DND-41 (cell line): Measurements from ENCODE around the gene OTUD7B.

Source experiments
- ATAC-seq: fragments of 200-7000 bp; cut with Tn5 transposase; 3 replicates; pipeline ENCODE4 v1.9.1; 2021; ENCODE audit warnings: low read depth; ENCODE audit not compliant: insufficient read depth
- DNase-seq: peaks from one replicate; pipeline ENCODE4 v3.0.0-alpha.2; 2020
- H2AFZ ChIP-seq: 2 replicates; pipeline ENCODE4 v1.6.0; 2012; ENCODE audit warnings: low read depth, low read length
- H3K27ac ChIP-seq: 2 replicates; pipeline ENCODE4 v1.5.1; 2012; ENCODE audit warnings: low read length, inconsistent platforms
- H3K27me3 ChIP-seq: fragments of 200-600 bp; sonication (generic); 2 replicates; pipeline ENCODE4 v1.6.0; 2012; ENCODE audit warnings: low read length, mild to moderate bottlenecking, inconsistent platforms; ENCODE audit not compliant: insufficient read depth, poor library complexity
- H3K36me3 ChIP-seq: 2 replicates; pipeline ENCODE4 v1.5.1; 2012; ENCODE audit warnings: low read length, inconsistent platforms; ENCODE audit not compliant: insufficient read depth
- H3K4me1 ChIP-seq: 2 replicates; pipeline ENCODE4 v1.5.1; 2012; ENCODE audit warnings: mild to moderate bottlenecking, low read length; ENCODE audit not compliant: insufficient read depth
- H3K4me2 ChIP-seq: 2 replicates; pipeline ENCODE4 v1.6.0; 2012; ENCODE audit warnings: mild to moderate bottlenecking, moderate library complexity, low read length, inconsistent platforms; ENCODE audit not compliant: insufficient read depth
- H3K4me3 ChIP-seq, 2 experiments: fragments of 200-600 bp in 1 of 2; shearing (Covaris generic) in 1 of 2; 2 replicates each; pipeline ENCODE4 v1.5.1; 2012 to 2016; ENCODE audit warnings: inconsistent platforms in 2 of 2, low read length in 2 of 2, mild to moderate bottlenecking in 2 of 2, low read depth in 1 of 2, moderate library complexity in 1 of 2
- H3K79me2 ChIP-seq: 2 replicates; pipeline ENCODE4 v1.6.0; 2012; ENCODE audit warnings: low read length, inconsistent platforms; ENCODE audit not compliant: insufficient read depth
- H3K9ac ChIP-seq: 2 replicates; pipeline ENCODE4 v1.6.0; 2012; ENCODE audit warnings: low read depth, mild to moderate bottlenecking, inconsistent platforms, low read length, moderate library complexity
- H3K9me3 ChIP-seq: 2 replicates; pipeline ENCODE4 v1.5.1; 2012; ENCODE audit warnings: low read length, moderate library complexity, mild to moderate bottlenecking, inconsistent platforms; ENCODE audit not compliant: insufficient read depth, severe bottlenecking
- H4K20me1 ChIP-seq: 2 replicates; pipeline ENCODE4 v1.6.0; 2012; ENCODE audit warnings: low read length; ENCODE audit not compliant: insufficient read depth
- CTCF ChIP-seq: IDR thresholded peaks from 2 replicates; pipeline ENCODE4 v1.5.1; 2012; ENCODE audit warnings: borderline replicate concordance, low read length, moderate library complexity, mild to moderate bottlenecking; ENCODE audit not compliant: poor library complexity, severe bottlenecking; ENCODE audit errors: extremely low read depth
- EZH2 ChIP-seq: IDR thresholded peaks from 3 replicates; pipeline ENCODE4 v1.6.1; 2012; ENCODE audit warnings: borderline replicate concordance, low read depth, mild to moderate bottlenecking, moderate library complexity, low read length, inconsistent platforms; ENCODE audit not compliant: severe bottlenecking

OTUD7B gene

GRCh38 chr1:149979972-149980540, 30.5 kb downstream of the OTUD7B start:
- DNase-seq (no peak), ATAC-seq (no peak)
- Histone ChIP-seq H3K9me3 (no peaks in the 10 kb centered on the region), H3K4me3 (no peak overlapping the region), H3K9ac (no peak overlapping the region), H3K4me1 (no peaks in the 10 kb centered on the region), H4K20me1 (no peaks in the 10 kb centered on the region), H3K4me2 (no peak overlapping the region), H3K36me3 (no peaks in the 10 kb centered on the region), H2AFZ (no peak overlapping the region), H3K27me3 (no peaks in the 10 kb centered on the region), H3K79me2 (no peaks in the 10 kb centered on the region), H3K27ac (no peak overlapping the region)
- TF ChIP-seq EZH2 (no peak), CTCF (no peak)

- Histone ChIP-seq H3K9me3 (no peaks in the 10 kb centered on the region), H3K27me3 (no peaks in the 10 kb centered on the region), H3K4me2 (no peak overlapping the region), H2AFZ (no peak overlapping the region), H4K20me1 (no peaks in the 10 kb centered on the region), H3K9ac (no peak overlapping the region), H3K4me1 (no peaks in the 10 kb centered on the region), H3K79me2 (no peaks in the 10 kb centered on the region), H3K36me3 (no peaks in the 10 kb centered on the region), H3K4me3 (no peak overlapping the region), H3K27ac (no peak overlapping the region)
- ATAC-seq (no peak), DNase-seq (no peak)
- no peak for TF ChIP-seq EZH2
- no peak for TF ChIP-seq CTCF
These were observed 31.1 kb downstream of the OTUD7B start for GRCh38 chr1:149979245-149979971.

GRCh38 chr1:149978547-149979023, 31.9 kb downstream of the OTUD7B start:
- no peaks in the 10 kb centered on the region for H3K27me3 ChIP-seq
- ATAC-seq = no peak
- no peaks in the 10 kb centered on the region for H3K9me3 ChIP-seq
- H2AFZ ChIP-seq = no peak overlapping the region
- DNase-seq = no peak
- H3K79me2 ChIP-seq = no peaks in the 10 kb centered on the region
- H3K4me1 ChIP-seq = no peaks in the 10 kb centered on the region
- no peak overlapping the region for H3K9ac ChIP-seq
- no peak overlapping the region for H3K4me3 ChIP-seq
- no peak for TF ChIP-seq CTCF
- no peak for TF ChIP-seq EZH2
- no peak overlapping the region for H3K27ac ChIP-seq
- H3K36me3 ChIP-seq = no peaks in the 10 kb centered on the region
- H3K4me2 ChIP-seq = no peak overlapping the region
- no peaks in the 10 kb centered on the region for H4K20me1 ChIP-seq
